ENCODE results near the gene ST3GAL3. TPM values are rescaled to one million over a fixed set of nuclear protein-coding genes. Genes with fewer than 3 reads are reported as not detected.

The ST3GAL3 gene
- total and polyA plus RNA-seq, 2 of the 13 experiments (the other 11 are each of a cell fraction or from before 2014, with no cell fraction given), result 5.1 to 8.1 TPM

DNA sequence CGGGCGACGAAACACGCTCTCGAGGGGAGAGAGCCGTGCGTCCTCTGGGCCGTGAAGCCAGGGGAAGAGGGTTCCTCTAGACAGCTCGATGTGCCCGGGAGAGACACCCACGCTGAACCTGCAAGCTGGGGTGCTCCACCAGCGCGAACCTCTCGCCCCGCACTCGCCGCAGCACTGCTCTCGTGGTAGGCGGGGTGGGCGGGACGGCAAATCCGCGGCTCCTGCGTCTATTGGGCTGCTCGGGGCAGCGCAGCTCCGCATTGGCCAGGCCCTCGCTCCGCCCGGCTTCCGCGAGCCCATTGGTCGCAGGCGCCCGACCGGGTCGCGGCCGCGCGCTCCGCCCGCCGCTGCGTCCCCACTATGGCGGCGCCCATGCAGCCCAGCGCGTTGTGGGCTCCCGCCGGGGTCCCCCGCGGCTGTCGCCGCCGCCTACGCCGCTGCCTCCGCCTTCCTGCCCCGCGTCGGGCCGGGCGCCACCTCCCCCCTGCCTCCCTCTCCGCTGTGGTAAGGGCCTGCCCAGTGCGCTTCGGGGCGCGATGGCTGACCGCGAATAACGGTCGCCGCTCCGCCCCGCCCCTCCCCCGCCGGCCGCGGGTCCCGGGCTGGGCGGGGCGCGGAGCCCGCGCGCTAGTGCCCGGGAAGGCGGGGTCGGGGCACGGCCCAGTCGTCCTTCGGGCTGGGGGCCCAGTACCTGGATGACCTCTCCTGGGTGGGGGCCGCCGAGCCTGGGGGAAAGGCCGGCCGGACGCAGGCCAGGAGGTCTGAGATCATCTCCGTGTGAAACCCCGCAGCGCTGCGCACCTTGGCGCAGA is at the start of gene ST3GAL3 (continued):
- TF ChIP-seq, protein P1, sequence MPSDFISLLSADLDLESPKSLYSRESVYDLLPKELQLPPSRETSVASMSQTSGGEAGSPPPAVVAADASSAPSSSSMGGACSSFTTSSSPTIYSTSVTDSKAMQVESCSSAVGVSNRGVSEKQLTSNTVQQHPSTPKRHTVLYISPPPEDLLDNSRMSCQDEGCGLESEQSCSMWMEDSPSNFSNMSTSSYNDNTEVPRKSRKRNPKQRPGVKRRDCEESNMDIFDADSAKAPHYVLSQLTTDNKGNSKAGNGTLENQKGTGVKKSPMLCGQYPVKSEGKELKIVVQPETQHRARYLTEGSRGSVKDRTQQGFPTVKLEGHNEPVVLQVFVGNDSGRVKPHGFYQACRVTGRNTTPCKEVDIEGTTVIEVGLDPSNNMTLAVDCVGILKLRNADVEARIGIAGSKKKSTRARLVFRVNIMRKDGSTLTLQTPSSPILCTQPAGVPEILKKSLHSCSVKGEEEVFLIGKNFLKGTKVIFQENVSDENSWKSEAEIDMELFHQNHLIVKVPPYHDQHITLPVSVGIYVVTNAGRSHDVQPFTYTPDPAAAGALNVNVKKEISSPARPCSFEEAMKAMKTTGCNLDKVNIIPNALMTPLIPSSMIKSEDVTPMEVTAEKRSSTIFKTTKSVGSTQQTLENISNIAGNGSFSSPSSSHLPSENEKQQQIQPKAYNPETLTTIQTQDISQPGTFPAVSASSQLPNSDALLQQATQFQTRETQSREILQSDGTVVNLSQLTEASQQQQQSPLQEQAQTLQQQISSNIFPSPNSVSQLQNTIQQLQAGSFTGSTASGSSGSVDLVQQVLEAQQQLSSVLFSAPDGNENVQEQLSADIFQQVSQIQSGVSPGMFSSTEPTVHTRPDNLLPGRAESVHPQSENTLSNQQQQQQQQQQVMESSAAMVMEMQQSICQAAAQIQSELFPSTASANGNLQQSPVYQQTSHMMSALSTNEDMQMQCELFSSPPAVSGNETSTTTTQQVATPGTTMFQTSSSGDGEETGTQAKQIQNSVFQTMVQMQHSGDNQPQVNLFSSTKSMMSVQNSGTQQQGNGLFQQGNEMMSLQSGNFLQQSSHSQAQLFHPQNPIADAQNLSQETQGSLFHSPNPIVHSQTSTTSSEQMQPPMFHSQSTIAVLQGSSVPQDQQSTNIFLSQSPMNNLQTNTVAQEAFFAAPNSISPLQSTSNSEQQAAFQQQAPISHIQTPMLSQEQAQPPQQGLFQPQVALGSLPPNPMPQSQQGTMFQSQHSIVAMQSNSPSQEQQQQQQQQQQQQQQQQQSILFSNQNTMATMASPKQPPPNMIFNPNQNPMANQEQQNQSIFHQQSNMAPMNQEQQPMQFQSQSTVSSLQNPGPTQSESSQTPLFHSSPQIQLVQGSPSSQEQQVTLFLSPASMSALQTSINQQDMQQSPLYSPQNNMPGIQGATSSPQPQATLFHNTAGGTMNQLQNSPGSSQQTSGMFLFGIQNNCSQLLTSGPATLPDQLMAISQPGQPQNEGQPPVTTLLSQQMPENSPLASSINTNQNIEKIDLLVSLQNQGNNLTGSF (CRISPR knock-in tag; IDR thresholded peaks at IDR 0.05), result no peak
- TF ChIP-seq HDAC2 (CRISPR knock-in tag; IDR thresholded peaks at IDR 0.05) (peak; percentile 43; the same call in 1 of the 2 replicates), ZNF879 (CRISPR knock-in tag; IDR thresholded peaks at IDR 0.05) (no peak), TSC22D2 (CRISPR knock-in tag; IDR thresholded peaks at IDR 0.05; ENCODE audit: borderline replicate concordance) (no peak), ZNF598 (CRISPR knock-in tag; IDR thresholded peaks at IDR 0.05; ENCODE audit: borderline replicate concordance) (peak; percentile 88; the same call in 1 of the 2 replicates), ZSCAN21 (CRISPR knock-in tag; IDR thresholded peaks at IDR 0.05; ENCODE audit: borderline replicate concordance) (peak; percentile 57; the same call in 1 of the 2 replicates), PRPF4 (IDR thresholded peaks at IDR 0.05; ENCODE audit: low read depth, low read length, poor library complexity, severe bottlenecking) (no peak), PHF8 (CRISPR knock-in tag; IDR thresholded peaks at IDR 0.05) (peak; percentile 65), KDM3A (CRISPR knock-in tag; IDR thresholded peaks at IDR 0.05; ENCODE audit: low read depth) (no peak), ZNF337 (CRISPR knock-in tag; IDR thresholded peaks at IDR 0.05; ENCODE audit: borderline replicate concordance, low read depth) (peak; percentile 80; the same call in 1 of the 2 replicates), ZC3H4 (CRISPR knock-in tag; IDR thresholded peaks at IDR 0.05; ENCODE audit: borderline replicate concordance) (no peak), PHF20 (CRISPR knock-in tag; IDR thresholded peaks at IDR 0.05) (peak; percentile 55), ZNF30 (CRISPR knock-in tag; IDR thresholded peaks at IDR 0.05) (0 out of 2 replicates have a peak, but pooled peaks have one; percentile 75), ATF7-NPFF (CRISPR knock-in tag; IDR thresholded peaks at IDR 0.05; ENCODE audit: low read depth) (peak; percentile 76)
- TF ChIP-seq, protein P2, sequence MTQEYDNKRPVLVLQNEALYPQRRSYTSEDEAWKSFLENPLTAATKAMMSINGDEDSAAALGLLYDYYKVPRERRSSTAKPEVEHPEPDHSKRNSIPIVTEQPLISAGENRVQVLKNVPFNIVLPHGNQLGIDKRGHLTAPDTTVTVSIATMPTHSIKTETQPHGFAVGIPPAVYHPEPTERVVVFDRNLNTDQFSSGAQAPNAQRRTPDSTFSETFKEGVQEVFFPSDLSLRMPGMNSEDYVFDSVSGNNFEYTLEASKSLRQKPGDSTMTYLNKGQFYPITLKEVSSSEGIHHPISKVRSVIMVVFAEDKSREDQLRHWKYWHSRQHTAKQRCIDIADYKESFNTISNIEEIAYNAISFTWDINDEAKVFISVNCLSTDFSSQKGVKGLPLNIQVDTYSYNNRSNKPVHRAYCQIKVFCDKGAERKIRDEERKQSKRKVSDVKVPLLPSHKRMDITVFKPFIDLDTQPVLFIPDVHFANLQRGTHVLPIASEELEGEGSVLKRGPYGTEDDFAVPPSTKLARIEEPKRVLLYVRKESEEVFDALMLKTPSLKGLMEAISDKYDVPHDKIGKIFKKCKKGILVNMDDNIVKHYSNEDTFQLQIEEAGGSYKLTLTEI (CRISPR knock-in tag; conservative IDR thresholded peaks at IDR 0.05), result no peak
- TF ChIP-seq, protein P3, sequence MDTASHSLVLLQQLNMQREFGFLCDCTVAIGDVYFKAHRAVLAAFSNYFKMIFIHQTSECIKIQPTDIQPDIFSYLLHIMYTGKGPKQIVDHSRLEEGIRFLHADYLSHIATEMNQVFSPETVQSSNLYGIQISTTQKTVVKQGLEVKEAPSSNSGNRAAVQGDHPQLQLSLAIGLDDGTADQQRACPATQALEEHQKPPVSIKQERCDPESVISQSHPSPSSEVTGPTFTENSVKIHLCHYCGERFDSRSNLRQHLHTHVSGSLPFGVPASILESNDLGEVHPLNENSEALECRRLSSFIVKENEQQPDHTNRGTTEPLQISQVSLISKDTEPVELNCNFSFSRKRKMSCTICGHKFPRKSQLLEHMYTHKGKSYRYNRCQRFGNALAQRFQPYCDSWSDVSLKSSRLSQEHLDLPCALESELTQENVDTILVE (CRISPR knock-in tag; IDR thresholded peaks at IDR 0.05), result peak; percentile 96; the same call in 1 of the 2 replicates
- TF ChIP-seq, protein P4, sequence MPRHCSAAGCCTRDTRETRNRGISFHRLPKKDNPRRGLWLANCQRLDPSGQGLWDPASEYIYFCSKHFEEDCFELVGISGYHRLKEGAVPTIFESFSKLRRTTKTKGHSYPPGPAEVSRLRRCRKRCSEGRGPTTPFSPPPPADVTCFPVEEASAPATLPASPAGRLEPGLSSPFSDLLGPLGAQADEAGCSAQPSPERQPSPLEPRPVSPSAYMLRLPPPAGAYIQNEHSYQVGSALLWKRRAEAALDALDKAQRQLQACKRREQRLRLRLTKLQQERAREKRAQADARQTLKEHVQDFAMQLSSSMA (CRISPR knock-in tag; IDR thresholded peaks at IDR 0.05), result 0 out of 2 replicates have a peak, but pooled peaks have one; percentile 21
- TF ChIP-seq, protein P5, sequence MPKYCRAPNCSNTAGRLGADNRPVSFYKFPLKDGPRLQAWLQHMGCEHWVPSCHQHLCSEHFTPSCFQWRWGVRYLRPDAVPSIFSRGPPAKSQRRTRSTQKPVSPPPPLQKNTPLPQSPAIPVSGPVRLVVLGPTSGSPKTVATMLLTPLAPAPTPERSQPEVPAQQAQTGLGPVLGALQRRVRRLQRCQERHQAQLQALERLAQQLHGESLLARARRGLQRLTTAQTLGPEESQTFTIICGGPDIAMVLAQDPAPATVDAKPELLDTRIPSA (CRISPR knock-in tag; IDR thresholded peaks at IDR 0.05; ENCODE audit: borderline replicate concordance), result peak; percentile 85; the same call in 1 of the 2 replicates

All from HepG2 (cell line).